K562 (cell line): ENCODE results near the gene BHMT2. TPM values are rescaled to one million over a fixed set of nuclear protein-coding genes. Genes with fewer than 3 reads are reported as not detected.

Source experiments
- ATAC-seq: fragments of 200-7000 bp; cut with Tn5 transposase; 3 replicates; pipeline ENCODE4 v1.9.1; 2020; ENCODE audit warnings: moderate library complexity
- BruUV-seq: library from RNA; stranded (reverse); fragments of 400-500 nt; replicated peaks from 2 replicates; lab custom pipeline; 2021; lab: Mats Ljungman, UMichigan
- CTCF ChIA-PET: fragments of 300-600 bp; formaldehyde crosslinking; extraction: SDS; loops from one replicate; lab custom pipeline; 2021; ENCODE audit warnings: low intra/inter-chr PET ratio; lab: Yijun Ruan, JAX
- POLR2A ChIA-PET: fragments of 300-600, 350-650 bp; sonication (Branson Sonifier 250); formaldehyde crosslinking; extraction: SDS; loops from one replicate; lab custom pipeline; 2021; ENCODE audit warnings: antibody characterized with exemption, inconsistent platforms; lab: Yijun Ruan, JAX
- DNase-seq, 4 experiments: peaks; one replicate each; pipeline versions ENCODE4 v3.0.0 to v3.0.0-alpha.2; 2011 to 2018; ENCODE audit warnings: low spot score in 3 of 4, mixed read lengths in 3 of 4; ENCODE audit errors: extremely low read depth in 1 of 4
- FAIRE-seq: peaks from 2 replicates; lab custom pipeline; 2011; peaks lifted over from hg19 to GRCh38; lab: Jason Lieb, UNC
- H2AFZ ChIP-seq: 2 replicates; pipeline ENCODE4 v1.6.0; 2011; ENCODE audit warnings: low read depth, low read length, control low read depth, inconsistent platforms
- H3K27ac ChIP-seq: fragments of 200-600 bp; 3 replicates; pipeline ENCODE4 v1.8.0; 2011; ENCODE audit warnings: low read depth, mild to moderate bottlenecking, control low read depth, inconsistent platforms, low read length, moderate library complexity, mixed read lengths; ENCODE audit errors: extremely low read depth
- H3K27me3 ChIP-seq, 2 experiments: fragments of 300-600 bp in 1 of 2; 2 replicates in 1 of 2; 3 replicates in 1 of 2; pipeline versions ENCODE4 v1.6.0 to v1.8.0; 2011; ENCODE audit warnings: inconsistent platforms in 2 of 2, low read length in 2 of 2, mild to moderate bottlenecking in 1 of 2, mixed read lengths in 1 of 2, moderate library complexity in 1 of 2; ENCODE audit not compliant: control insufficient read depth in 2 of 2, insufficient read depth in 2 of 2
- H3K36me3 ChIP-seq: fragments of 300-600 bp; 3 replicates; pipeline ENCODE4 v1.8.0; 2011; ENCODE audit warnings: mild to moderate bottlenecking, low read length, inconsistent platforms; ENCODE audit not compliant: control insufficient read depth, insufficient read depth
- H3K4me1 ChIP-seq, 2 experiments: fragments of 200-600 bp in 1 of 2; replicated peaks in 1 of 2; 2 replicates in 1 of 2; 3 replicates in 1 of 2; pipeline versions ENCODE4 v1.5.1 to v1.8.0; 2011; ENCODE audit warnings: inconsistent platforms in 2 of 2, low read length in 2 of 2, mild to moderate bottlenecking in 1 of 2, mixed read lengths in 1 of 2, moderate library complexity in 1 of 2; ENCODE audit not compliant: control insufficient read depth in 2 of 2, insufficient read depth in 2 of 2
- H3K4me2 ChIP-seq: 2 replicates; pipeline ENCODE4 v1.6.1; 2011; ENCODE audit warnings: low read length, control low read depth, inconsistent platforms, mixed read lengths; ENCODE audit not compliant: insufficient read depth
- H3K4me3 ChIP-seq: fragments of 200-600 bp; sonication (generic), shearing (Covaris generic); 2 replicates; pipeline ENCODE4 v1.5.1; 2016; ENCODE audit warnings: control low read depth, inconsistent platforms
- H3K79me2 ChIP-seq: fragments of 200-600 bp; 3 replicates; pipeline ENCODE4 v1.8.0; 2011; ENCODE audit warnings: low read length, inconsistent platforms; ENCODE audit not compliant: control insufficient read depth, insufficient read depth
- H3K9ac ChIP-seq, 2 experiments: 2 replicates each; pipeline versions ENCODE4 v1.6.0 to v1.6.1; 2011; ENCODE audit warnings: low read depth in 2 of 2, low read length in 2 of 2, control low read depth in 1 of 2, inconsistent platforms in 1 of 2, mild to moderate bottlenecking in 1 of 2, mixed read lengths in 1 of 2; ENCODE audit not compliant: insufficient read depth in 1 of 2
- H3K9me1 ChIP-seq: one replicate; pipeline ENCODE4 v1.6.0; 2011; ENCODE audit warnings: inconsistent platforms, mild to moderate bottlenecking, low read length, moderate library complexity; ENCODE audit not compliant: control insufficient read depth, insufficient read depth
- H3K9me3 ChIP-seq: replicated peaks from 2 replicates; pipeline ENCODE4 v1.5.1; 2011; ENCODE audit warnings: low read depth, low read length, inconsistent platforms; ENCODE audit not compliant: control insufficient read depth, insufficient read depth
- H4K20me1 ChIP-seq: replicated peaks from 2 replicates; pipeline ENCODE4 v1.6.1; 2011; ENCODE audit warnings: low read length, inconsistent platforms, mixed read lengths; ENCODE audit not compliant: control insufficient read depth, insufficient read depth
- ARID4B ChIP-seq: sonication (generic); formaldehyde crosslinking; IDR thresholded peaks from 2 replicates; pipeline ENCODE4 v1.8.0; 2022; ENCODE audit warnings: mild to moderate bottlenecking, missing genetic modification reagents
- CHD4 ChIP-seq: fragments of 200-600 bp; sonication (generic); IDR thresholded peaks from 3 replicates; pipeline ENCODE4 v1.6.1; 2012; ENCODE audit warnings: low read depth, mild to moderate bottlenecking, mixed read lengths, low read length, inconsistent platforms; ENCODE audit not compliant: insufficient read depth, insufficient replicate concordance, poor library complexity, severe bottlenecking
- EWSR1 ChIP-seq: fragments of 450-650 bp; IDR thresholded peaks from 2 replicates; pipeline ENCODE4 v1.6.1; 2018; ENCODE audit warnings: borderline replicate concordance, mild to moderate bottlenecking, low read depth, moderate library complexity; ENCODE audit not compliant: partially characterized antibody
- EZH2 ChIP-seq: IDR thresholded peaks from 2 replicates; pipeline ENCODE4 v1.6.1; 2012; ENCODE audit warnings: low read depth, mild to moderate bottlenecking, inconsistent platforms, low read length, borderline replicate concordance
- GABPA ChIP-seq: fragments of 200-800 bp; sonication (Bioruptor generic); conservative IDR thresholded peaks from 2 replicates; pipeline ENCODE4 v1.6.1; 2016; ENCODE audit warnings: low read depth, missing genetic modification characterization, missing compliant biosample characterization
- HDGF ChIP-seq: fragments of 450-650 bp; IDR thresholded peaks from 2 replicates; pipeline ENCODE4 v1.6.1; 2016
- MTA3 ChIP-seq: fragments of 450-650 bp; formaldehyde crosslinking; IDR thresholded peaks from 2 replicates; pipeline ENCODE4 v1.6.1; 2017; ENCODE audit warnings: mild to moderate bottlenecking, borderline replicate concordance
- TEAD2 ChIP-seq: fragments of 450-650 bp; IDR thresholded peaks from 2 replicates; pipeline ENCODE4 v1.6.1; 2016; ENCODE audit warnings: missing genetic modification characterization, control low read depth, missing compliant biosample characterization
- WGBS: fragments of 100-300 bp; shearing (Covaris generic); methylation state at CpG from one replicate; pipeline ENCODE4 v1.1.6; 2016; ENCODE audit warnings: low coverage, mixed read lengths; ENCODE audit not compliant: insufficient coverage; ENCODE audit errors: missing lambda C conversion rate; 5-methylcytosine and 5-hydroxymethylcytosine counted together
- in situ Hi-C: fragments of 300-500 bp; cut with MboI; formaldehyde crosslinking; loops from 4 replicates; pipeline ENCODE4 v1.15.0; 2018; ENCODE audit warnings: inconsistent platforms, mixed read lengths
- intact Hi-C: fragments of 100-400 bp; cut with micrococcal nuclease; formaldehyde crosslinking; loops from 2 replicates; pipeline ENCODE4 v1.14.2; 2022
- polyA plus RNA-seq, 8 experiments: library from polyadenylated mRNA; depleted of rRNA in 4 of 8; stranded (reverse) in 5 of 8; unstranded in 3 of 8; fragments of >200 nt; fragmentation: Nextera tagmentation in 2 of 8; fragmentation: Illumina TruSeq in 1 of 8; extraction: Ambion mirVana in 2 of 8; extraction: Trizol in 1 of 8; gene quantifications; 2 replicates each; pipeline versions ENCODE4 v1.2.1 to v1.2.3, GENCODE V29; 2011 to 2014; ENCODE audit warnings: inconsistent platforms in 1 of 8, missing spikeins in 1 of 8
- total RNA-seq, 7 experiments: library from RNA; depleted of rRNA in 6 of 7; stranded (reverse); fragments of >200 nt in 6 of 7; fragmentation: Illumina TruSeq in 2 of 7; extraction: Trizol in 2 of 7; gene quantifications; 2 replicates each; pipeline versions ENCODE4 v1.2.1 to v1.2.3, GENCODE V29; 2011 to 2021; ENCODE audit warnings: low replicate concordance in 1 of 7

Gene BHMT2
- total and polyA plus RNA-seq, 9 of the 15 experiments (the other 6 are each of a cell fraction or from before 2014, with no cell fraction given) = not detected

GRCh38 chr5:79111387-79111959 is 41.9 kb downstream of the BHMT2 start, which contains the start of gene BHMT:
Gene BHMT (plus strand): TSS chr5:79111809. CDS start chr5:79111886, 77 bp downstream.
- peaks cover 22 to 35% of the 10 kb centered on the region in 2 experiments for H3K27me3 ChIP-seq
- H3K79me2 ChIP-seq = no peaks in the 10 kb centered on the region
- H4K20me1 ChIP-seq = no peaks in the 10 kb centered on the region
- H3K4me3 ChIP-seq = no peak within 1 kb of the TSS
- ATAC-seq (0 out of 3 replicates have a peak, but pooled peaks have one; percentile 21), FAIRE-seq (no peak), DNase-seq (no peak)
- peak; percentile 73; the same call in 1 of the 2 replicates for TF ChIP-seq EZH2
- no peak for TF ChIP-seq CHD4
- no peak within 1 kb of the TSS for H2AFZ ChIP-seq
- BruUV-seq = no TSS peak
- in situ Hi-C loops (no loop called here), intact Hi-C loops (no loop called here)
- POLR2A ChIA-PET = interaction anchor here (0.7 kb wide), 1 partner anchor 99 kb away, joined by 3 read pairs; no protein-coding TSS in a partner anchor
- H3K36me3 ChIP-seq = no peaks in the 10 kb centered on the region
- H3K4me2 ChIP-seq = no peak within 1 kb of the TSS
- no peaks in the 10 kb centered on the region for H3K9me3 ChIP-seq
- H3K27ac ChIP-seq = no peak within 1 kb of the TSS
- WGBS = 1% methylated on average over 30 of the region's 32 CpGs
- H3K4me1 ChIP-seq = peaks cover 0 to 11% of the 10 kb centered on the region in 2 experiments; a peak in 3 of 5 replicates
- CTCF ChIA-PET = no interaction called here
- no peak within 1 kb of the TSS; a peak in 1 of 4 replicates for H3K9ac ChIP-seq
- H3K9me1 ChIP-seq = no peaks in the 10 kb centered on the region

GRCh38 chr5:79111960-79112702 is 42.6 kb downstream of the BHMT2 start:
- intact Hi-C loops = no loop called here
- CTCF ChIA-PET = no interaction called here
- DNase-seq = peak in 1 of 4 experiments; percentile 5

More at GRCh38 chr5:79111960-79112702, 42.6 kb downstream of the BHMT2 start:
- FAIRE-seq = no peak
- H3K27me3 ChIP-seq = peaks cover 22 to 35% of the 10 kb centered on the region in 2 experiments
- TF ChIP-seq EZH2 (0 out of 2 replicates have a peak, but pooled peaks have one; percentile 43), TEAD2 (tag) (no peak), EWSR1 (no peak), GABPA (tag) (no peak), ARID4B (CRISPR knock-in tag) (no peak), MTA3 (no peak), HDGF (no peak)
- no TSS peak for BruUV-seq
- no peak overlapping the region for H3K4me2 ChIP-seq
- no peaks in the 10 kb centered on the region for H3K9me3 ChIP-seq
- H4K20me1 ChIP-seq = no peaks in the 10 kb centered on the region
- 2% methylated on average over 37 of the region's 39 CpGs for WGBS
- ATAC-seq = peak; percentile 59; the same call in 1 of the 3 replicates
- POLR2A ChIA-PET = interaction anchor here (0.7 kb wide), 2 partner anchors 15 to 99 kb away, joined by 3 read pairs; no protein-coding TSS in a partner anchor
- no peaks in the 10 kb centered on the region for H3K9me1 ChIP-seq
- H3K9ac ChIP-seq = no peak overlapping the region; a peak in 1 of 4 replicates
- H3K4me3 ChIP-seq = no peak overlapping the region
- peaks cover 0 to 11% of the 10 kb centered on the region in 2 experiments; a peak in 3 of 5 replicates for H3K4me1 ChIP-seq
- H3K79me2 ChIP-seq = no peaks in the 10 kb centered on the region
- in situ Hi-C loops = no loop called here
- no peak overlapping the region for H2AFZ ChIP-seq
- H3K36me3 ChIP-seq = no peaks in the 10 kb centered on the region
- no peak overlapping the region for H3K27ac ChIP-seq
